Endothelial cell of hepatic sinusoid (primary cell): ENCODE results near the gene OSTF1.

Source experiments
- in situ Hi-C: cut with HindIII; loops from 2 replicates; pipeline ENCODE4 v1.10.0; 2017; ENCODE audit warnings: low sequenced_read_pairs

Gene OSTF1, protein sequence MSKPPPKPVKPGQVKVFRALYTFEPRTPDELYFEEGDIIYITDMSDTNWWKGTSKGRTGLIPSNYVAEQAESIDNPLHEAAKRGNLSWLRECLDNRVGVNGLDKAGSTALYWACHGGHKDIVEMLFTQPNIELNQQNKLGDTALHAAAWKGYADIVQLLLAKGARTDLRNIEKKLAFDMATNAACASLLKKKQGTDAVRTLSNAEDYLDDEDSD

DNA sequence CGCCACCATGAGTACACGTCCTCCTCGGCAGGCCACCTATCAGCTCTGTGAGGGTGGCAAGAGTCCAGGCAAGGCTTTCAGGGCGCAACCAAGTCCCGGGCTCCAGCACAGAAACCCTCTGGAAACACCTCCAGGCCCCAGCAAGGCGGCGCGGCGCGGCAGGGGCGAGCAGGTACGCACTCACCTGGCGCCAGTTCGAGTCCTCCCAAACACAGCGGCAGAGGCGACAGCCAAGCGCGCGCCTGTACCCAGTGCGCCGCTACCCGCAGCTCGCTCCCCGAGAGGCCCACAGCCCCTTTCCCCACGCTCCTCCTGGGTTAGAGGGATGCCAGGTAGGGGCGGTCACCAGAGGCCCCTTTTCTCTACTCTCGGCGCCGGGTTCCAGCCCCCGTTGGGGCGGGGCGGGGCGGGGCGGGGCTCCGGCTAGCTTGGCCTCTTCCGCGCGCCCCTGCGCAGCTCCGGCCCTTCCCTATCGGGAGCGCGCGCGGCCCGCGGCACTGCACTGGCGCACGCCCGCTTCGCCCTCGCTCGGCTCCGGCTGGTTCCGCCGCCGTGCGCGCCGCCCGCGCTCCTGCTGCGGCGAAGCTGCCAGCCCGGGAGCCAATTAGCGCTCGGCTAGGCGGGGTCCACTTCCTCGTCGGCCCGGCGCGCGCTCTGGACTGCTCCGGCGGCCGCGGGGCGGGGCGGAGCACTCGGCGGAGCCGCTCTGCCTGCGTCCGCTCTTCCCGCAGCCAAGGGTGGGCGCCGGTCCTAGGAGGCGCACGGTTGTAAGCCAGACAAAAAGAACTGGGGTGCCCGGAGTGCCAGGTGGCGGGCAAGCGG is at the start of gene OSTF1, which contains the start of gene NMRK1:
TSS of gene OSTF1 (plus strand) at position 691 of the 822 bp plus-strand sequence. CDS start 179 bp downstream, outside the sequence.
TSS of gene NMRK1 (minus strand) at position 332 of the 822 bp plus-strand sequence. CDS start 5,040 bp downstream, outside the sequence.
- in situ Hi-C loops, result no loop called here

DNA sequence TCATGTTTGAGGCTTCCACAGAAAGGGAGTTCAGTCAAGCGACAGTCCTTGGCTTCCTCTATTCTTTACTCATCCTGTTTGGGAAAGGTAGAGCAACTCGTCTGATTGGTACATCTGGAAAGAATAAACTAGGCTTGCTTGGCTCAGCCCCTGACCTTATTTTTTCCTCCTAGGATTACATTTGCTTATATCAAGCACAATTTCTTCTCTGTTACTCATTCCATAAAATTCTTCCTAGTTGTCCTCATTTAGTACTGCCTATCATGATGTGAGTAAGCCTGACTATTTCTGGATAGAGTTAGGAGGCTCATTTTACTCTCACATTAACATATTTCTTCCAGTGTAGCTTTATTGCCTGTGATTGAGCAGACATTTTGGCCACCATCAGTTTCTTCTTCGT is 49.3 kb upstream of the OSTF1 start:
- in situ Hi-C loops, result no loop called here

DNA sequence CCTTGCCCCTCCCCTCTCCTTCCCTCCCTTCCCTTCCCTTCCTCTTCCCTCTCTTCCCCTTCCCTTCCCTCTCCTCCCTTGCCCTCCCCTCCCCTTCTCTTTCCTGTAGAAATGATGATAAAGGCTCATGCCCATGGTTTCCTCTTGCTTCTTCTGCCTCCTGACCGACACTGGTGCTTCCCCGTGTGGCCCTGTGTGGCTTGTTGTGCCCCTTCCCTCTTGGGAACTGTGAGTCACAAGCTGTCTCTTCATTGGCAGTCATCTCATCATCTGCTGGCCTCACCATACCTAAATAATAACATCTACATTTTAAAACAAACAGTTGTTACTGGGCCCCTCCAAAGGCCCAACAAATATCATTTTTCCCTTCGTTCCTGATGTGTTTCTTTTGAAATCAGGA is 48.5 kb upstream of the OSTF1 start:
- in situ Hi-C loops, result no loop called here

DNA sequence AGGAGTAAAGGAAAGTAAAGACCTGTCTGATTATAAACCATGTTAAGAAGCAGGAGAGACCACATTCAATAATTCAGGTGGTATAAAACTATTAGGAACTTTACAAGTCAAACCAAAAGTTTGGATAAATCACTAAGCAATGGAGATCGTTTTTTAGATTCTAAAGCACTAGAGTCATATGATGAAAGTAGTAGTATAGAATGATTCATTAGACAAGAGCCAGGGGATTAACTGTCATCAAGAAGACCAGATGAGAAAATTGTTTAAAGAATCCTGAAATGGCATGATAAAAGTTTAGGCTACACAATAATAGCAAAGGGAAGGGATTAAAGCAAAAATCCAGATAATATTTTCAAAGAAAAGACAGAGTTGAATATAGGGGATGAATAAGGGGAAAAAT is 47.3 kb upstream of the OSTF1 start:
- in situ Hi-C loops, result no loop called here

DNA sequence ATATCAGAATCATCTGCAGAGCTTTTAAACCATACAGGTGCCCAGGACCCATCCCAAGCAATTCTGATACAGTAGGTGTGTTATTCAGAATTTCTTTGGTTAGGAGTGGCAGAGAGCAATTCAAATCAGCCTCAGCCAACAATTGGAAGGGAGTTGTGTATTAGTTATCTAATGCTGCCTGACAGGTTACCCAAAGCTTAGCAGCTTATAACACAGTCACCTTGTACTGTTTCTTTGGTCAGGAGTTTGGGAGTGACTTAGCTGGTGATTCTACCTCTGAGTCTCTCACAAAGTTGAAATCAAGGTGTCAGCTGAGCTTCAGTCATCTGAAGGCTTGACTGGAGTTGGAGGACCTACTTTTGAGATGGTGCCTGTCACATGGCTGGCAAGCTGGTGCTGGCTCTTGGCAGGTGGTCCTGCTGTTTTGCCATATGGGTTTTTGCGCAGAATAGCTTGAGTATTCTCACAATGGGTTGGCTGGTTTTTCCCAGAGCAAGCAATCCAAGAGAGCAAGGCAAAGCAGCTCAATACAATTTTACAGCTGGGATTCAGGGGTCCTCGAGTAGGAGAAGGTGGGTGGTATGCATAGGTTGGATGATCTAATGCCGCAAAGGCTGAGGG is 41.5 kb upstream of the OSTF1 start:
- in situ Hi-C loops, result no loop called here

DNA sequence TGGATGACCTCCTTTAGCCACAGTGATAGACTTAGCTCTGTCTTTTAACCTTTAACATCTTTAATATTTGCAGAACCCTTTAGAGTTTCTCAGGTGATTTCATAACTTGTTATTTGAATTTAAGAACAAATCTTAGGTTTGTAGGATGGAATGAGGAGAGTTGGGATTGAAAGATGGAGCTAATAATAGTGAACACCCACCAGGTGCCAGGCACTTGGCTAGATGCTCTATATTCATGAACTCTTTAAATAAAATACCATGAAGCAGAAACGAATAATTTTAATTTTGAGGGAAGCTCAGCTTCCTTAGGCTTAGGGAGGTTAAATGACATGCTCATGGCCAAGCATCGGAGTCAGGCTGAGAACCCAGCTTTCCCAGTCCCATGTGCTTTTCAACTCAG is 40.8 kb upstream of the OSTF1 start:
- in situ Hi-C loops, result no loop called here

DNA sequence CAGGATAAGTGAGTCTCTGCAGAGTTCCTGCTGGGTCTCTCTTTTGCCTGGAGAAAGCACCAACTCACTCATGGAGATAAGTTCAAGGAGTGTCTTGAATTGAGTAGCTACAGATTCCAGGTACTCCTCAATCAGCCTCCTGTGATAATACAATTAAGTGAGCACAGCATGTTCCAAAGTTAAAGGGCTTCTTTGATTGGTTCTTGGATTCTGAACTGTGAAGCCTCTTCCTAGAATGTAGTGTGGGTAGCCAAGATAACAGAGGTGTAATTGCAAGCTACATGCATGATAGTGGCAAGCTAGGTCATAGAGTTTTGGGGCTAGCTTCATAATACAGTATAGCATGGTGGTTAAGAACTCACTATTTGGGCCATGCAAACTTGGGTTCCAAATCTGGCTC is 37.0 kb upstream of the OSTF1 start:
- in situ Hi-C loops, result no loop called here

DNA sequence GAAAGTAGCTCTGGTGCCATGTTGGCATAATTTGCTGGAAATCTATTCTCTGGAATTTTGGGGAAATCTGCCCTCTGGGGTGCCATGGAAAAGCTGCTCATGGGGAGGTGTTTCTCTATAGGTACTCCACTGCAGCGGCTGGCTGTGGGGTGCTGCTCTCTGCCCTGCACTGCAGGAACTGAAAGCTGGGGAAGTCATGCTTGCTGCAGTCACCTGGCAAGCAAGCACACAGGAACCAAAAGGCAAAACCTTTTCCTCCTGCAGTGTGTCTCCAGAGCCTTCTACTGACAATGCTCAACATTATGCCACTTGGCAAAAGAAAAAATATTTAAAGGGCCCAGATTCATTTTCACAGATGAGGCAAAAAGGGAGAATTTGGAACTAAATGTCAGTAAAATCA is 34.4 kb upstream of the OSTF1 start:
- in situ Hi-C loops, result no loop called here

DNA sequence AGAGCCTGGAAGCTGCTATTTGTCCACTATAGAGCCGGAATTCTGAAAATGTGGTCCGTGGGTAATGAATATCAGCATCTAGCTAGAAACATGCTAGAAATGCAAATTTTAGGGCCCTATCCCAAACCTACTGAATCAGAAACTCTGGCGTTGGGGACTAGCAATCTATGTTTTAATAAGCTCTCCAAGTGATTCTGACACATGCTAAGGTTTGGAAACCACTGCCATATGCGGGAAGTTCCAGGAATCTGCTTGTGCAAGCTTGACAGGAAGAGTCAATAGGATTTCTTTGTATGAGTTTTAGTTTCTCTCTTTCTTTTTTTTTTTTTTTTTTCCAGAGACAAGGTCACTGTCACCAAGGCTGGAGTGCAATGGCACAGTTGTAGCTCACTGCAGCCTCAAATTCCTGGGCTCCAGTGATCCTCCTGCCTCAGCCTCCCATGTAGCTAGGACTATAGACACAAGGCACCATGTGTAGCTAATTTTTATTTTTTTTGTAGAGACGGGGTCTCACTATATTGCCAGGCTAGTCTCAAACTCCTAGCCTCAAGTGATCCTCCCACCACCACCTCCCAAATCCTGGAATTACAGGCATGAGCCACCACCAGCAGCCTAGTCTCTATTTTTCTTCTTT is 33.8 kb upstream of the OSTF1 start:
- in situ Hi-C loops, result no loop called here

DNA sequence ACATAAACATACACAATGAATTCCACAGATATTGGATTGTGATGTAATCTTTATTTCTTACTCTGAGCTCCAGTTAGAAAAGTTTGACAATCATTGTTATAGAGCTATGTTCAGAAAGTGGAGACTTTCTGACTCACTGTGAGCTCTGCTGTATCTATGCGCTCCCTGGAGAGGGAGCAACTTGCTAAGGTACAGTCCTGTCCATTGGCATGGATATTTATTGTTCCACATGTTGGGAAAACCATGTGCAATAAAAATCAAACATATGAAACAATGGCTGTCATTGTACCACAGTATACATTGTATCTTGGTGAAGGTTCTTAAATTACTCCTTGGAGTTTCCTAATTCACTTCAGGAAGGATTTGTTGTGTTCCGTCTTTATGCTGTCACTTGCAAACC is 27.1 kb upstream of the OSTF1 start:
- in situ Hi-C loops, result no loop called here

DNA sequence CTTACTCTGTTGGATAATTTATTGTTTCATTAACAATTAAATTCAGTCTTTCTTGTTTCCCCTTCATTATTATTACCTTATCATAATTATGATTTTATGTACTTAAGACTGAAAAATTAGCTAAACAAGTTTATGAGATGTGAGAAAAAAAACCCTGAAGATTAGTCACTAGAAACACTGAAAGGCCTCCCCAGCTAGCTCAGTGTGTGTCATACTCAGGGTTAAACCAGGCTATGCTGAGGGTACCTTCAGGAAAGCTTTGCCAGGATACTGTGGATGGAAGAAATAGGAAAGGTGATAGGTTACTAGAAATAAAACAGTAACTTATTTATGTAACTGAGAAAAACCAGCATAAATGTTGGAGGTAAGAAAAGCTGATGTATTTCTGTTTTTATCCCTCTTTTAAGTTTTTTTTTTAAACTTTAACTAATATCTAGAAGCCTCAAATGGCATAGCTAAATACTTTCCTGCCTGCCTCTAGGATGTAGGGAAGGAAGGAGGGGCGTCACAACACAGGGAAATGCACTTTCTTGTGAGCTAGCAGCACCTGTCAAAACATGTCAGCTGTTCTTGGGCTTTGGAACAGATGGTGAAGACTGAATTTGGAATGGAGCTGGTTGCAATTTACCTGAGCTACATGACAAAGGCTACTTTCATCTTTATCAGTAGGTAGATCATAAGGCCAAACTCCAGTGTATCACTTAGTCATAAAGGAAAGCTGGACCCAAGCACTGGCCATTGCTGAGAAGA is 24.6 kb upstream of the OSTF1 start:
- in situ Hi-C loops, result no loop called here

DNA sequence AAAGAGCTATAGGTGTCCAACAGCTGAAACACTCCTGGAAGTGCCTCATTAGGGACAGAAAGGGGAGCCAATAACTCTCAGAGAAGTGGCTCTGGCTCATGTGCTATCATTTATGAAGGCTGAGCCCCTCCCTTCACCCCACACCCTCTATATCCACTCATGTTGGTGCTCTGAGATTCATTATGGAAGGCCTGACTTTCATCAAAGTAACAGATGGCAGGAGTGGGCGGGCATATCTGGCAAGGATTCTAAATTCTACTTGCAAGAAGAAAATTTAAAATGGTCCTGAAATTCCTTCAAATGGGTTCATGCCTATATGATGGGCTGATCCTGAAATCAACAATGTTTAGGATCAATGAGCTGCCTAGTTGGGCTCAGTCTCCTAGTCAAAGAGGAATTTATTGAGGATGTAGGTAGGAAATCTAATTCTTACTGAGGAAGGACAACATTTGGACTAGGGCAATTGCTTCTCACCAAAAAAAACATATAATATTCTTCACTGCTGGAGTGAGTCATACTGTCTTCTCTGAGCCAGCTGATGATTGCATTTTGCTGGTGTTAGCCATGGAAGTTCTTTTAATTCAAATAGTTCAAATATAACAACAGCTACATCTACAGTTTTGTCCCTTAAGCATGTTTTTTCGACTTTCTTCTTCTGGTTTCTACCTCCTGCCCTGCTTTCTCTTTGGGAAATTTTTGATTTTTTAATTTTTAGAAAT is 23.8 kb upstream of the OSTF1 start:
- in situ Hi-C loops, result no loop called here

DNA sequence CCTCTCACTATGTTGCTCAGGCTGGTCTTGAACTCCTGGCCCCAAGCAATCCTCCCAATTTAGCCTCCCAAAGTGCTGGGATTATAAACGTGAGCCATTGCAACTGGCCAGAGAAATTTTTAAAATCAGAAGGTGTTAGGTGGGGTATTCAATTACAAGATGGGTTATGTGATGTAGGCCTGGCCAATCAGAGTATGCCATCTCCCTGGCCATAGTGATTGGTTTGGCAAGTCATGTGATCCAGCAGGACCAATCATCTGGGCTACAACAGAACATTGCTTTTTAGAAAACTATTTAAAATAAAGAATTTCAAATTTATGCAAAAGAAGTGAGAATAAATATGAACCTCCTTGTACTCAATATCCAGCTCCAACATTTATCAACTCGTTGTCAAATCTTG is 22.8 kb upstream of the OSTF1 start:
- in situ Hi-C loops, result no loop called here

DNA sequence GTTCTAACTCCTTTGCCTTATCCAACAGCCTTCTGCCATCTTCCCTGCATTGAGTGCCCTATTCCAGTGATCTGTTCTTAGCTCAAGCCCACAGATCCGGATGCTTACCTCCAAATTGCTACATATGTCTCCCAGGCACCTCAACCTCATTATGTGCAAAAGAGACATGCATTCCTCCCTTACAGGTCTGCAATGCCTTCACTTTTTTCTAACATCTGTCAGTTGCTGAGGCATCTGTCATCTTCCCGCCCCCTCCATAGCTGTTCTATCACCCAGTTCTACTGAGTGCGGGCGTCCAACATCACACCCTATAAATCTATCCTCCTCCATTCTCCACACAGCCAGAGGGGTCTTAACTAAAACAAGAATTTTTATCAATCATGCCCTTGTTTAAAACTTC is 20.4 kb upstream of the OSTF1 start:
- in situ Hi-C loops, result no loop called here

DNA sequence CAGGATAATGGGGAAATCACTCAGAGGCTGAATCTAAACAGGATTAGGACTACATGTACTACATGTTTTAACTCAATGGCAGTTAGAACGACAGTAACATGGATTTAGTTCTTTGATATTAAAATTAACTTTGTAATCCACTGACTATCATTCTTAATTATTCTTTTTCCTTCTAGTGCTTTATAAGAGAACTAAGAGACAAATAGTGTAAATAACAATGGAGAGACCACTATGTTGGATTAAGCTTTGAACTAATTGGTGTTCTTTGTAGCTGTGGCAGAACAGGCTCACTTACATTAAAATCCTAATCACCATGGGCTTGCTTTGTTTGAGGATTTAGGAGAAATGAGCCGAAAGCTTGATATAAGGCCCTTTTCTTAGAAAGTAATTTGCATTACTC is 19.1 kb upstream of the OSTF1 start:
- in situ Hi-C loops, result no loop called here

DNA sequence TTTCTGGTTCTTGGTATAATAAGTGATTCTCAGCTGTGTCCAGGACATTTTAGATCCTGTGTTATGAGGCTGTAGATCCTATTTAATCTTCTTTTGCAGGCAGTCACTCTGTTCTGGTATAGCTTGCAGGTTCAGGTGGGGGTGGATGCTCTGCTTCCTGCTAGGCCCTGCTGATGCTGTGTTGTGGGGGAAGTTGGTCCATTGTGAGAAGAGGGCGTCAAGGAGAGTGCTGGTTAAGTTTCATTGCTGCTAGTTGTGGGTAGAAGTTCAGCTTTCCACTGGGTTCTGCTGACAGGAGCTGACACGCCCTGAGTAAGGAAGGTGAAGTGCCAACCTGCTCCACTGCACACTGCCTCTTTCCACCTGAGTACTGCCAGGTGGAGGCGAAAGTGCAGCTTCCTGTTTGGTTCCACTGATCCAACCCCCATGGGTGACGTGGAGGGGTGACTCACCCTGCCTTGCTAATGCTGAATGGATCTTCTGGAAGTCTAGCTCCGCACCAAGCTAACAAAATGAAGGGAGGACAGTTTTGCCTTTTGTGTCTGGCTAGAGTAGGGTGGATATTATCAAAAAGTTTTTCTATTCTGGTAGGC is 16.7 kb upstream of the OSTF1 start:
- in situ Hi-C loops, result no loop called here

DNA sequence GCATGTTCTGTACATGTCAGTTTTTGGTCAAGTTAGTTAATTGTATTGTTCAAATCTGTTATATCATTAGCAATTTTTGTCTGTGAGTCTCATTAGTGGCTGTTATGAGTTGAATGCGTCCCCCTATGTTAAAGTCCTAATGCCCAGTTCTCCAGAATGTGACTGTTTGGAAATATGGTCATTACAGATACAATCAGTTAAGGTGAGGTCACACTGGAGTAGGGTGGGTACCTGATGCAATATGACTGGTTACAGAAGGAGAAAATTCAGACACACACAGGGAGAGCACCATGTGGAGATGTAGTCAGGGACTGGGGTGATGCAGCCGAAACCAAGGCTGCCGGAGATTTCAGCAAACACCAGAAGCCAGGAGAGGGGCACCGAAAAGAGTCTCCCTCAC is 15.4 kb upstream of the OSTF1 start:
- in situ Hi-C loops, result no loop called here

DNA sequence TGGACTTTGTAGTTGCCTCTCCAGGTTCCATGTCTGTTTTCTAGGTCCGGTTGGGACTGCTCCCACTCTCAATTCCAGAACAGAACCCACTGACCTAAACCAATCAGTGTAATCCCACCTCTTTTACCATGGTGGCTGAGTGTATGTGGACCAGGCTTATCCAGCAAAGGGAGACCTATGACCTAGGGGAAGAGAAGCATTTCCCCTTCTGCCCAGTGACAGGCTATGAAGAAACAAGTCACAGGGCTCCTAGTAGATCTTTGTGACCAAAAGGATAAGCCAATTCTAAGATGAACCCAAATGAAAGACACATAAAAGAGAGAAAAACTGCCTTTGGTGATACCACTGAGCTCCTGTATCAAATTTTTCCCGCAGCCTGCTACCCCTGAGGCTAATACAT is 6.7 kb upstream of the OSTF1 start:
- in situ Hi-C loops, result no loop called here

DNA sequence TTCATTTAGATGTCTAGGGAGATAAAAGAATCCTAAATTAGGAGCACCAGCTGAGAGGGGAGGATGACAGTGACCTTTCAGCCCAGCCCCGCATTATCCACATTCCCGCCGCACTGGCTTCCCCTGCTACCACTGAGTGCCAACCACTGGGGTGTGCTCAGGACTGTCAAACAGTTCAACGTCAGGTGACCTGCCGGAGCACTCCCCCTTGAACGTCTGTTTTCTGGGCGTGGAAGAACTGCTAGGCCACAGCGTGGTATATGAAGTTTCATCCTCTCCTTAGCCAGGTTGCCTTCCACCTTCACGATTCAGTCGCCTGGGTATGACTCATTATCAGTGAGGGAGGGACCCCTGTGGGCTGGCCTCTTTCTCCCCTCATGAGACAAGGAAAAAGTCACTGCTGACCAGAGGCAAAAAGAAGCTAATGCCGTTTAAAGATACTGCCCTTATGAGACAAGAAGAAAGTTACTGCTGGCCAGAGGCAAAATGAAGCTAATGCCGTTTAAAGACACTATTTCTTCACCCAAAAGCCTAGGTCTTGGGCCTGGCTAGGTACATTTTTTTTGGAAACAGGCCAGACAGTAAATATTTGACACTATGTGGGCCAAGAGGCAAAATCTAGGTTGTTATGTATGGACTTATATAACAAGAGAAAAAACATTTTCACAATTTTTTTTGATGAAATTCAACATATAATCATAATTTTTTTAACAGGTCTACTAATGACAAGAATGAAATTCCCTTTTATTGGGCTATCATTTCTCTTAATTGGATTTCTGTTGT is 4.9 kb upstream of the OSTF1 start:
- in situ Hi-C loops, result no loop called here
